Measurements from ENCODE around the gene RNF181.
A peak's percentile ranks its signal among the peaks of the same experiment; 100 is the strongest.
"Not testable (repeated sequence)": the region's sequence is repeated elsewhere in the genome, so short reads cannot be mapped to it uniquely, and the experiment has no call there.

The RNF181 gene

GRCh38 chr2:85577386-85578242, 17.9 kb upstream of the RNF181 start, which contains the start of gene VAMP8:
Gene VAMP8 (plus strand): TSS chr2:85577586. CDS start chr2:85577647, 61 bp downstream.
- no peak for DNase-seq

- no peak for DNase-seq
Observed at GRCh38 chr2:85578243-85579180, 17.0 kb upstream of the RNF181 start.

- no peak for DNase-seq
Observed at GRCh38 chr2:85579266-85579935, 16.1 kb upstream of the RNF181 start.

GRCh38 chr2:85580206-85580605, 15.3 kb upstream of the RNF181 start:
- DNase-seq, result no peak

GRCh38 chr2:85582492-85582891, 13.1 kb upstream of the RNF181 start:
- DNase-seq, result no peak

DNA sequence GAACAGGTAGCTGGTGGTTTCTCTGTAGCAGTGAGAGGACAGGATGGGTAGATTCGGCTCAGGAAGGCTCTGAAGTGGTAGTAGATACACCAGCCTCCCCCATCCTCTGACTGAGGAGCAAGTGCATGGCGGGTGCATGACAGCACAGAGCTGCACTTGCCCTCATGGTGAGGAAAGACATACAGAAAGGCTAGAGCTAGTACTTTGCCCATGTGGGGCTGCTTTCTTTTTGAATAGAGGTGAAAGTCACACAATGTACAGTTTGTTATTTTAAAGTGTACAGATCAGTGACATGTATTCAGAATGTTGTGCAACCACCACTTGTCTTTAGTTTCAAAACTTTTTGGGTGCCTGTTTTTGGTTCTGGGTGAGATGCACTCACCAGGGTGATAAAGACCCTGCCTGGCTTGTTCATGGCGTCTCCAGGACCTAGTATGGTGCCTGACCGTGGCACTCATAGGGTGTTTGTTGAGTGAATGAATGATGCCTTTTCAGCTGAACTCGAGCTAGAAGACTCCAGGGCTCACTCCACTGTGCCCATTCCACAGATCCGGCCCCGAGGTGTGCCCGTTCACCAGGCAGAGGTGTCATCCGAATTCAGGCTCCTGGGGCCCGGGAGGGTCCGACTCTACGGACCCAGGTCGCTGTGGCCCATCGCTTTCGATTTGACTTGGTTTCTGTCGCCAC, 11.7 kb upstream of the RNF181 start:
- DNase-seq, result no peak

DNA sequence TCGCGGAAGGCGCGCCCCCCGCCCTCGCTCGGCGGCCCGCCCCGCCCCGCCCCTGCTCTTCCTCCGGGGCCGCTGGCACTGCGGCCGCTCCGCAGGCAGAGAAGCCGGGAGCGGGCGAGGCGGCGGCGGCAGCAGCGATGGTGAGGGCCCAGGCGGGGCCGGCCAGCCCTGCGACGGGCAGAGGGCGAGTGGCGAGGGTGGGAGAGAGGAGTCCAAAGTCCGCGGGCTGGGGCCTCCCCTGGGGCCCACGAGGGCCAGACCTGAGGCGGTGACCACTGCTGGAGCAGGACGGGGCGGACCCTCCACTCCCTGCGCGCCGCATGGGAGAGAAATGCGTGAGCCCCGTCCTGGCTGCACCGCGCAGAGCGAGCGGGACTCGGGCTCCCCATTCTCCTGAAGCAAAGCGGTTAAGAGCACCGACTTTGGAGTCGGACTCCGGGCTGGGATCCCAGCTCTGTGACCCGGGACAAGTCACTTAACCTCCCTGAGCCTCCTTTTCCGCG, 11.1 kb upstream of the RNF181 start, which contains the start of gene VAMP5:
Gene VAMP5 (plus strand): TSS at position 78 of the 503 bp plus-strand sequence. CDS start 60 bp downstream, at position 138.
- no peak for DNase-seq

DNA sequence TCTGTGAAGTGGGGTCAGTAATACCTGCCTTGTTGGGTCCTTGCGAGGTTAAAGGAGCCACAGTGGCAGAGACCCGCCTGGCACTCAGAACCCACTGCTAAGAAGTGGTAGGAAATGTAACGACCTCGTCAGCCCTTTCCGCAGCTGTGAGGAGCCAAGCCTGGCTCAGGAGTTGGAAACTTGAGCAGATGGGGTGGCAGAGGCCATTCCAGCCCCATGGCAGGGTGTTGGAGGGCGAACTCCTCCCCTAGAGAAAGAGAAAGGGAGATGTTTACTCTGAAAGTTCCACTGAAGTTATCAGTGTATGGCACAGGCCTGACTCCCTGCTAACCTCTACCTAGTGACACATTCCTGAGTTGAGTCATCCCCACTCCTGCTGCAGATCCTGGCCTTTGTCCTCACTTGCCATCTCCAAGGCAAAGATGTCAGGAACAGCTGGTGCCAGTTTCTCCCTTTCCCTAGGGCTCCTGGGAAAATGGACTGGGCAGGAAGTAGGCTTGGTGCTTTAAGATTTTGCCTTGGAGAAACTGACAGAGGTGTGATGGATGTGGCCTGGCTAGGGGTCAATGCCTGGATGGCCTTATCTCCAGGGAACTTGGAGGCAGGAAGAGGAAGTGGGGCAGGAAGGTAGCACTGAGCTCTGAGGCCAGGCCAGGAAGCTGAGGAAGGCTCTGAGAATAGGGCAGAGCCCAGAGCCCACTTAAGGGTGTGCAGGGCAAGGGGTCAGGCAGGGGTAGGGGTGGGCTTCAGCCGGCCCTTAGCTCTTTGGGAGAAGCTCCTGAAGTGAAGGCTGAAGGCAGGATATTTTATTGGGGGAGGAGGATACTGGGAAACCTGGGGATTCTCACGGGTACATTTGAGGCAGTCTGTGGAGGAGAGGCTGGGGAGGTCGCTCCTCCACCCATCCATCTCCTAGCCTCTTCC, 10.4 kb upstream of the RNF181 start:
- DNase-seq, result no peak

DNA sequence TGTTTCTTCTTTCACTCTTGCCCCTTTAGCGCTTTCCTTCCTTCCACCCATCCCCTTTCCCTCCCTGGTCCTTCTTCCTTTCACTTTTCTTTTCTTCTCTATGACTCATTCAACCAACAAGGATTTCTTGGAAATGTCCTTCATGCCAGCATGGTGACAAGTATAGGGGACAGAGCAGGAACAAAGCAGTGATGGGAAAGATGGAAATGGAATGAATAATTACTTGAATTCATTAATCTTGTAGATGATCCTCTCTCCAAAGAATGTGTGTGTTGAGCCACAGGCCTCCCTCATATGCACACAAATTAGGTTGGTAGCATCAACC, 9.8 kb upstream of the RNF181 start:
- DNase-seq, result no peak

DNA sequence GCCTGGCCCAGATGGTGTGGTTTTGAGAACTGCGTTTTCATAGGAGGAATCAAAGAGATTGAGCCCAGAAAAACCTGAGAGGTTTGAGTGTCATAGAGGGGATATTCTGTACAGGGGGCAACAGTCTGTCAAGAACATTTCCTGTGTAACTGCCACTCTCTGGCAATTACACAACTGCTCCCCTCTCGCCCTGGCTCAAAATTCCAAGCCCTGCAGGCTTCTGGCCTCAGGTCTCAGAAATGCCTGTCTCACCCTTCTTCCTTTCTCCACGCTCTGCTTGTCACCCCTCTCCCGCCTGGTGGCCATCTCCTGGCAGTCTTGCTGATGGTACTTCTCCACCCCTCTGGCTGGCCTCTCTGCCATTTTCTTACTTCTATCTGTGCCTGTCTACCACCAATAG, 7.3 kb upstream of the RNF181 start:
- DNase-seq, result no peak

GRCh38 chr2:85588645-85589044, 6.9 kb upstream of the RNF181 start:
- DNase-seq, result no peak

- no peak for DNase-seq
Observed at GRCh38 chr2:85589181-85589580, 6.4 kb upstream of the RNF181 start.

GRCh38 chr2:85589982-85590791, 5.4 kb upstream of the RNF181 start:
- DNase-seq, result peak; percentile 27

DNA sequence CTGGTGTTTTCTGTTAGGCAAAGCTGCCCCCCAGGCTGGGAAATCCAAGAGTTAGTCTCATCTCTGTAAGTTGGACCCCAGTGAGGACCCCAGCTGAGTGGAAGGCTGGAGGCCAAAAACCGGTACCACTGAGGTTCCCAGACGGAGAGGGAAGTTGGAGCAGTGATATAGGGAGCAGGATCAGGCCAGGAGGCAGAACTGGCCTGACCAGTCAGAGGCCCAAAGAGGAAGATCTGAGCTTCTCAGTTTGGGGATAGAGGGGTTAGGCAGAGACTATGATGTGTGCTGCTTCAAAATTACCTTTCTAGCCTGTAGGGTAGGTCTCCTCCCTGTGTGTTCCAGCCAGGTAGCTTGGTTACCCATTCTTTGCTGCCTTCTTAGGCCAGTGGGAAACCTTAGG, 4.6 kb upstream of the RNF181 start:
- no peak for DNase-seq

DNA sequence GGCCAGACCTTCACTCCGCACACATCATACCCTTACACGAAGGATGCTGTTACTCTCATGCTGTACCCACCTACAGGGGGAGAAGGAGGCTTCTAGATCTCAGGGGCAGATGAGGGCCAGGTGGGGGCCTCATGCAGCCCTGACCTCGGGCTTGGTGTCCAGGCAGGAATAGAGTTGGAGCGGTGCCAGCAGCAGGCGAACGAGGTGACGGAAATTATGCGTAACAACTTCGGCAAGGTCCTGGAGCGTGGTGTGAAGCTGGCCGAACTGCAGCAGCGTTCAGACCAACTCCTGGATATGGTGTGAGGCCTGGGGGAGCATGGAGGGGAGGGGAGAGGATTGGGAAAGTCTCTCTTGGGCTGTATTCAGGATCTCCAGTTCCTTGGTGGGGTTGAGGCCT, 4.0 kb upstream of the RNF181 start:
- DNase-seq, result no peak

DNA sequence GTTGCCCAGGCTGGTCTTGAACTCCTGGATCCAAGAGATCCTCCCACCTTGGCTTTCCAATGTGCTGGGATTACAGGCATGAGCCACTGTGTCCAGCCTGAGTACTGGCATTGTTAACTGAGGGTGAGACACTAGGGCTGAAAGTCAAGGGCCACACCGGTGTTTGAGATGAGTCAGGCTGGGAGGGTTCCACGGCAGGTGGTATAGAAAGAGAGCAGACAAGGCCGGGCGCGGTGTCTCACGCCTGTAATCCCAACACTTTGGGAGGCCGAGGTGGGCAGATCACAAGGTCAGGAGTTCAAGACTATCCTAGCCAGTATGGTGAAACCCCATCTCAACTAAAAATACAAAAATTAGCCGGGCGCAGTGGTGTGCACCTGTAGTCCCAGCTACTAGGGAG, 3.2 kb upstream of the RNF181 start:
- not testable (repeated sequence) for DNase-seq

GRCh38 chr2:85593023-85593422, 2.5 kb upstream of the RNF181 start:
- no peak for DNase-seq

GRCh38 chr2:85594715-85595300, 737 bp upstream of the RNF181 start:
- DNase-seq, result no peak

- no peak for DNase-seq
Observed at GRCh38 chr2:85596026-85596333, 435 bp downstream of the RNF181 start.

GRCh38 chr2:85596486-85597143, 1.1 kb downstream of the RNF181 start:
- no peak for DNase-seq

Measured in NCI-H2029 treated with DMSO at 0.1 percent for 48 hours (cell line).